Left ventricle myocardium superior (tissue), 1 donor: ENCODE data around the gene PPIL6. TPM values are rescaled to one million over a fixed set of nuclear protein-coding genes. Genes with fewer than 3 reads are reported as not detected.
A peak's percentile ranks its signal among the peaks of the same experiment; 100 is the strongest.
"Not testable (repeated sequence)": the region's sequence is repeated elsewhere in the genome, so short reads cannot be mapped to it uniquely, and the experiment has no call there.

Experiments used
- ATAC-seq: fragments of 200-7000 bp; cut with Tn5 transposase; one replicate; pipeline ENCODE4 v1.9.1; 2020; ENCODE audit warnings: mild to moderate bottlenecking, moderate library complexity
- DNase-seq: peaks from one replicate; pipeline ENCODE4 v3.0.0-alpha.2; 2020
- intact Hi-C: fragments of 100-400 bp; cut with micrococcal nuclease; formaldehyde crosslinking; loops from one replicate; pipeline ENCODE4 v1.11.0; 2022
- total RNA-seq: library from RNA; stranded (reverse); fragmentation: NEBNext Ultra II Directional; extraction: Animal tissue kit (Norgen Biotek cat#: 25700); gene quantifications from one replicate; pipeline ENCODE4 v1.2.1, GENCODE V29; 2021
- donor health status: DM: no; HTN: yes; CAD: no; lungs with severe emphysema.

The PPIL6 gene
- total RNA-seq, 1 donor from 2014 or later, result 2.5 TPM

GRCh38 chr6:109373762-109374161, 66.7 kb downstream of the PPIL6 start:
- DNase-seq (no peak), ATAC-seq (peak; percentile 41)
- intact Hi-C loops, result no loop called here

DNA sequence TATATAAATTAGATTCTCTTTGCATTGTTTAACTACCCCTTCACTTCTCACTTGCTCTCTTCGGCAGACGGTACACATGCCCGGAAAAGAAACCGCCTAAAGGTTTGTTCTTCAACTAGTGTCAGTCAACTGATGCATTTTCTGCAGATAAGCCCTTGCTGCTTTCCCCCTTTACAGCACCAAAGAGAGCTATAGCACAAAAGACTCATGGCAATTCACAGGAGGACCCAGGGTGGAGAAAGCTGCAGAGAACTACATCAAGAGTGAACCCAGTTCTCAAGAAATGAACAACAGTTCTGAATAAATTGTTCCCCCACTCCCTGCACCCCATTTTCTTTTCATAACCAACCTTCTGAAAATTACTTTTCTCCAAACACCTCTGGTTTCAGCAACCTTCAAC, 67.1 kb downstream of the PPIL6 start:
- DNase-seq (no peak), ATAC-seq (no peak)
- intact Hi-C loops, result no loop called here

GRCh38 chr6:109372130-109372529, 68.3 kb downstream of the PPIL6 start:
- ATAC-seq (no peak), DNase-seq (no peak)
- intact Hi-C loops, result no loop called here

DNA sequence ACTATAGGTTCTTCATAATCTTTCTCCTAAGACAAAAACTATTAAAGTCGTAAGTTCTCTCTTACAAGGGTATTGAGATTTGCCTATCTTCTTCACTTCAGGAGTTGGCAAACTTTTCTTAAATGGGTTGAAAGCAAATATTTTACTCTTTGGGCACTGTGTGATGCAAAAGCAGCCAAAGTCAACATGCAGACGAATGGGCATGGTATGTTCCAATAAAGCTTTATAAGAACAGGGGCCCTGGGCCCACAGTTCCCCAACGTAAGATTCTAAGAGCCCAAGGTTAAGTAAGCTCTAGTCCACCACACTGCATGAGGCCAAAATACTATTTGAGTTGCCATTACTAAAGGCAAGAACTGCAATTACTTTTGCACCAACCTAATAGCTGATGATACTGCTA, 69.6 kb downstream of the PPIL6 start:
- DNase-seq (no peak), ATAC-seq (no peak)
- intact Hi-C loops, result no loop called here

GRCh38 chr6:109370336-109370735, 70.1 kb downstream of the PPIL6 start:
- ATAC-seq, result no peak
- DNase-seq, result no peak
- intact Hi-C loops, result no loop called here

DNA sequence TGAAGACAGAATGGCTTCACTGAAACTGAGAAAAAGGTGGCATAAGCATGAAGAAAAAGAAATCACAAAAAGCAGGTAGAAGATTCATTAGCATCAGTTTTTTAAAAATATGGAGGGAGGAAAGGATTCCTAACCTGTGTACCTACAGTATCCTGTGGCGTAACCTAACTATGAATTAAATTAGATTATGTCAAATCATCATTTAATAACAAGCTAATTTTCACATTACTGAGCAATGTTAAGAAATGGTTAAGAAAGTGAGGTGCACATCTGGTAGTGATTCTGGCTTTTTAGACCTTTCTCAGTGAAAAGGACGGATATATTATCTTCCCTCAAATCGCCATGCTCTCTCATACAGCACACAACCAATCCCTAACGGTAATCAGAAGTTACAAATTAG, 70.7 kb downstream of the PPIL6 start:
- intact Hi-C loops, result no loop called here
- no peak for DNase-seq
- ATAC-seq, result no peak

DNA sequence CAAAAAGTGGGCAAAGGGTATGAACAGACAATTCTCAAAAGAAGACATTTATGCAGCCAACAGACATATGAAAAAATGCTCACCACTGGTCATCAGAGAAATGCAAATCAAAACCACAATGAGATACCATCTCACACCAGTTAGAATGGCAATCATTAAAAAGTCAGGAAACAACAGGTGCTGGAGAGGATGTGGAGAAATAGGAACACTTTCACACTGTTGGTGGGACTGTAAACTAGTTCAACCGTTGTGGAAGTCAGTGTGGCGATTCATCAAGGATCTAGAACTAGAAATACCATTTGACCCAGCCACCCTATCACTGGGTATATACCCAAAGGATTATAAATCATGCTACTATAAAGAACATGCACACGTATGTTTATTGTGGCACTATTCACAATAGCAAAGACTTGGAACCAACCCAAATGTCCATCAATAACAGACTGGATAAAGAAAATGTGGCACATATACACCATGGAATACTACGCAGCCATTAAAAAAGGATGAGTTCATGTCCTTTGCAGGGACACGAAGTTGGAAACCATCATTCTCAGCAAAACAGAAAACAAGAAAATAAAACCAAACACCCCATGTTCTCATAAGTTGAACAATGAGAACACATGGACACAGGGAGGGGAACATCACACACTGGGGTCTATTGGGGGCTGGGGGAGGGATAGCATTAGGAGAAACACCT, 75.9 kb downstream of the PPIL6 start:
- DNase-seq, ATAC-seq, intact Hi-C loops: not testable (repeated sequence)

GRCh38 chr6:109363753-109364152, 76.7 kb downstream of the PPIL6 start:
- DNase-seq (no peak), ATAC-seq (no peak)
- intact Hi-C loops, result no loop called here

DNA sequence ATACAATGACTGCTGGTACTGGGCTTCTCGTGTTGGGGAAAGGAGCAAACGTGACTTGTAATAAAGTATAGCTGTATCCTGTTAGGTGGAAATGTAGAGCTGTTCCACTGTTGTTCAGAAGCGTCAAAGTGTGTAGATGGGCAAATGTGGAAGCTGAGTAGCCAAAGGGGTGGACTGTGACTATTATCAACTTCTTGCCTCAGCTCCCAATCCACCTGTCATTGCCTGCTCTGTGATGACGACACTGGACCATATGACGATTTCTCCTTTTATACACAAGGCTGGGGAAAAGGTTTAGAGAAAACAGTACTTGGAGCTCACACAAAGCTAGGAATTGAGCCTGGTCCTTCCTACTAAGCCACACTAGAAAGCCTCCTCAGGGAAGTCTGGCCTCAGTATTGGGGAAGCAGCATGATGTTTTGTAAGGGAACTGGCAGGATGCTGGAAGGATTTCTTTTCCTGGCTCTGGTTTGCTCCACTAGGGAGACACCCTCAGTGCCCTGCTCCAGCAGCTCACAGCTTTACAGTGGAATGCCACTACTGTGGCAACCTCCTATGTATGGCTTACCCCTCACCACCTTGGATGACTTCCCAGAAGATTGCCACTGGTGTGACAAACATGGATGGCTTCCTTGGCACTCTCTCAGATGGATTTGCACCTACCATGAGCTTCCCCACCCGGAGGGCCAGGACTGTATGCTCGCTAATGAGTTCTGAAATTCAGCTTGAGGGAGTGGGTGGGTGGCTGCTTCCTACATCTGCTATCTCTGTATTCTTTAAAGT, 78.1 kb downstream of the PPIL6 start:
- intact Hi-C loops, result no loop called here
- DNase-seq, result no peak
- ATAC-seq, result peak; percentile 48

GRCh38 chr6:109360791-109361190, 79.6 kb downstream of the PPIL6 start:
- DNase-seq (no peak), ATAC-seq (peak; percentile 51)
- intact Hi-C loops, result no loop called here

GRCh38 chr6:109360281-109360680, 80.1 kb downstream of the PPIL6 start:
- ATAC-seq, result no peak
- no peak for DNase-seq
- intact Hi-C loops, result no loop called here

DNA sequence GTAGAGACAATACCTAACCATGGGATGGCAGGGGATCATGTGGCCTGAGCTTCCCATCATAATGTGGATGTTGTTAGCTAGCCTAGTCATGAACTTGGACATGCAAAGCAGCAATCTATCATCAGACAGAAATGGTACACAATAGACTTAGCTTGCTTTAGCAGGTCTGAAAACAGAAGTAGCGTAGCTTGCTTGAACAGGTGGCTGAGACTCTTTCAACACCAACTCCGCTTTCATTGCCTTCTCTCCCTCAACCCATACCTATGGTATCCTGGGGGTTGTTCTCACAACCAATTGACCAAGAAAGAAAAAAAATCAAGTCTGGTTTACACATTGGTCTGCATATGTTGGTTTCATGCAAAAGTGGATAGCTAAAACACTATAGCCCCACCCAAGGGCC, 81.2 kb downstream of the PPIL6 start:
- DNase-seq, result no peak
- no peak for ATAC-seq
- intact Hi-C loops, result no loop called here

GRCh38 chr6:109358204-109358603, 82.2 kb downstream of the PPIL6 start:
- no peak for ATAC-seq
- intact Hi-C loops, result no loop called here
- DNase-seq, result no peak

DNA sequence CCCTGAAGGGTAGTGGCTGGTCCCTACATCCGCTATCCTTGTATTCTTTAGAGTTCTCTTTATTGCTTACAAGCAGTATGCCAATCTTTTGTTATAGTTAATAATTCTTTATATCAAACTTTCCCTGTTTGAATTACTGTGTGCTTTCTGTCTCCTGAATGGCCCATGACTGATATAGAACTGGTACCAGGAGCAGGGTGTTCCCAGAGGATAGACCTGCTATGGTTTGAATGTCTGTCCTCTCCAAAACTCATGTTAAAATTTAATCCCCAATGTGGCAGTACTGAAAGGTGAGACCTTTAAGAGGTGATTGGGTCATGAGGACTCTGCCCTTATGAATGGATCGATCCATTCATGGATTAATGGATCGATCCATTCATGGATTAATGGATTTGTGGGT, 84.2 kb downstream of the PPIL6 start:
- DNase-seq, result no peak
- ATAC-seq, result no peak
- intact Hi-C loops, result no loop called here

DNA sequence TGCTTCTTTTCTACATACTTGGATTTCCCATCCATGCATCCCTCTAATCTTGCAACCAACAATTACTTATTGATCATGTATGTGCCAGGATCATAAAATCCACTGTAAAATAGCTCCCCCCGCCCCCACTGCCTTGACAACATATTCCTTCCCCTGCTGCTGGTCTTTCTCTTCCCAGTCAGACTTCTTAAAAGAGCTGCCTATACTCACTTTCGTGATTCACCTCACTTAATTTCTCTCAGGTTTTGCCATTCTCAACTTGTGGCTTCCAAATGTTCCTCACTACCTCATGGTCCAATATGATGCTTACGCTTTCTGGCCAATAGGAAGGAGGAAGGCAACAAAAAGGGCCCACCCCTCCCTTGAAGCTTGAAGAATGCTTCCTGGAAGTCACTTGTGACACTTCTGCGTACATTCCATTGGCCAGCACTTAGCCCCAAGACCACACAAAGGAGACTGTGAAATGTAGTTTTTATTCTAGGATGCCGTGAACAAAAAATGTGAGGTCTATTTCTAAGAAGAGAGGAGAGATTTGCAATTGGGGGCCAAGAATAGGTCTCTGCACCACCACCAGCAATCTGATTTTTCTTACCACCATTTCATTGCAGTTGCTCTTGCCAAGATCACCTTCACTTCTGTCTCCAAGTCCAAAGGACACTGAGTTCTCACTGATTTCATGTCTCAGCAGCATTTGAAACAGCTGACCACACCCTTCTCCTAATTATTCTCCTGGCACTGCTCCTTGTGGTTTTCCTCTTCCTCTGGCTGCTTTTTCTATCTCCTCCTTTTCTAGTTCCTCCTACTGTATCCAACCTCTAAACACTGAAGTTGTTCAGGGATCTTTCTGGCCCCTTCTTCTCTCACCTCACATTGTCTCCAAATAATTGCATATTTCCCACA, 88.9 kb downstream of the PPIL6 start:
- intact Hi-C loops, result no loop called here
- peak; percentile 44 for ATAC-seq
- DNase-seq, result no peak

DNA sequence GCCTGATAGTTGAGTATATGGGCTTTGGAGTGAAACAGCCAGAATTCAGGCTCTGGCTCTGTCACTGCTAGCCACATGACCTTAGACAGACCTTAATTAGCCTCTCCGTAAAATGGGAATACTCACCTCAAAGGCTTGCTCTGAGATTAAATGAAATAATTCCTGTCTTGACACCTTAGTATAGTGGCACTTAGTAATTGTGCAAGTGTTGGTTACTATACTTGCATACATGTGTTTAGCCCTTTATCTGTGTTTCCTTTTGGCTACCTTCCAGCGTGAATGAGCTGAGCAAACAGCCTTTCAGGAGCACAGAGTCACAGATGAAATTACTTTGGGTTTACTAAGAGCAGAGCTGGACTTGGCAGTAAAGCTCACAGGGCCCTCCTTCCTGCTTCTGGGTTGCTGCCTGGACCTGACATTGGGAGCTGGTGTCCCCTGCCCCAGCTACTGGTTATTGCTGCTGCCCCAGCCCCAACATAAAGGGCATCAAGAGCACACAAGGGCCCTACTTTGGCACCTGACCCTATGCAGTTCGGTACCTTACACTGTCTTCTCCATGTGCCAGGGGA, 90.9 kb downstream of the PPIL6 start:
- ATAC-seq, result peak; percentile 80
- DNase-seq, result no peak

DNA sequence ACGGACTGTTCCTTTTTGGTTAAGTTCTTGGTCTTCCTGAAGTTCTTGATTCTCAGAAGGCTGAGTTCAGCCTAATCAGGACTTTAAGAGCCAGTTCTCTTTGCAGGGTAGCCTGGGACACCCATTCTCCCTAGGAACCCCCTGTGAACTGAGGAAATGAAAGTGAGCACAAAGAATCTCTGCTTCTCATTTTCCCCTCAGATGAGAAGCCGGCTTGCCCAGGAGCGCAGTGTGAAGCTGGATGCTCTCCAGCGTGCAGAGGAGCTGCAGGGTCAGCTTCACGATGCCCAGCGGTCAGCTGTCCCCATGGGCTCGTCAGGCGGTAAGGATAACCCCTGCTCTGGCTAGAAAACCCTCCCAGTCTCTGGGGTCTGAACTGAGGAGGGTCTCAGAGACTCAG, 92.2 kb downstream of the PPIL6 start:
- ATAC-seq, result peak; percentile 39
- intact Hi-C loops, result no loop called here
- DNase-seq, result peak; percentile 45

More for the DNA sequence above, 90.9 kb downstream of the PPIL6 start:
- intact Hi-C loops, result no loop called here

- intact Hi-C loops, result no loop called here
- DNase-seq (no peak), ATAC-seq (no peak)
These were observed 92.6 kb downstream of the PPIL6 start for GRCh38 chr6:109347779-109348178.

DNA sequence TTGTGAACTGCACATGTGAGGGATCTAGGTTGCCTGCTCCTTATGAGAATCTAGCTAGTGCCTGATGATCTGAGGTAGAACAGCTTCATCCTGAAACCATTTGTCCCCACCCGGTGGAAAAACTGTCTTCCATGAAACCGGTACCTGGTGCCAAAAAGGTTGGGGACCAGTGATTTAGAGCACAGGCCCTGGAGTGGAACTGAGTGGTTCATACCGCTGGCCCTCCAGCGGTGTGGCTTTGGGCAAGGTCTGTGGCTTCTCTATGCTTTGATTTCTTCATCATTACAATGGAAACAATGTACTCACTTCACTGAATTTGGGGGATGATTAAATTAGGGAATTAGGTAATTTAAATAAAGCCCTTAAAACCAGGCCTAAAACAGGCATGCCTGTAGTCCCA, 94.4 kb downstream of the PPIL6 start:
- no peak for ATAC-seq
- DNase-seq, result no peak
- intact Hi-C loops, result no loop called here

DNA sequence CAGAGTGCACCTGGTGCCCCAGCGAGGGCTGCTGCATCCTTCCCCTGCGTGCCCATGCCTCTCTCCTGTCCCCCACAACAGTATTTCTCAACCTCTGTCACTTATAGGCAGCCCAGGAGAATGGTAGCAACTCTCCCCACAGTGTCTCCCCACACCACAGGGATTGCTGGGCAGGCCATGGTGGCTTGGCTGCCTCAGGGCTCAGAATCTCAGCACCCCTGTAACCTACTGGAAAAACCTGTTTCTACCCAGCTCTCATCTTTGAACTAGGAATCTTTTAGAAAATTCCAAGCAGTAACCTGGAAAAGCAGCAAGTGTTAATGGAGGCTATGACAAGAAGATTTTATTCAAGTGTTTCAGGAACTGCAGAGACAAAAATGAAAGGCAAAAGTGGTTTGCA, 96.2 kb downstream of the PPIL6 start:
- no peak for DNase-seq
- intact Hi-C loops, result no loop called here
- ATAC-seq, result no peak
